Mesendoderm (in vitro differentiated cells): Measurements from ENCODE around the gene INSR.

Experiments used
- DNase-seq: peaks from one replicate; pipeline ENCODE4 v3.0.0; 2013
- H2AK5ac ChIP-seq: 2 replicates; pipeline ENCODE4 v1.6.1; 2013; ENCODE audit warnings: low read length, inconsistent platforms
- H2BK120ac ChIP-seq: 2 replicates; pipeline ENCODE4 v1.6.1; 2013; ENCODE audit warnings: low read depth, mild to moderate bottlenecking, low read length, moderate library complexity, mixed read lengths
- H2BK15ac ChIP-seq: replicated peaks from 2 replicates; pipeline ENCODE4 v1.6.1; 2013; ENCODE audit warnings: low read depth, mild to moderate bottlenecking, moderate library complexity
- H2BK5ac ChIP-seq: 2 replicates; pipeline ENCODE4 v1.6.1; 2013; ENCODE audit warnings: low read length, inconsistent platforms
- H3K18ac ChIP-seq: 2 replicates; pipeline ENCODE4 v1.6.1; 2013; ENCODE audit warnings: mild to moderate bottlenecking, low read length, mixed read lengths
- H3K23ac ChIP-seq: one replicate; pipeline ENCODE4 v1.6.1; 2013; ENCODE audit warnings: low read length
- H3K27ac ChIP-seq: 2 replicates; pipeline ENCODE4 v1.5.1; 2013; ENCODE audit warnings: low read depth, mild to moderate bottlenecking, inconsistent platforms, low read length, moderate library complexity
- H3K27me3 ChIP-seq: 2 replicates; pipeline ENCODE4 v1.6.1; 2013; ENCODE audit warnings: low read length, control low read depth, mild to moderate bottlenecking, inconsistent platforms; ENCODE audit not compliant: insufficient read depth, poor library complexity
- H3K36me3 ChIP-seq: 2 replicates; pipeline ENCODE4 v1.6.1; 2013; ENCODE audit warnings: low read length, inconsistent platforms; ENCODE audit not compliant: control insufficient read depth, insufficient read depth
- H3K4ac ChIP-seq: one replicate; pipeline ENCODE4 v1.6.1; 2013; ENCODE audit warnings: low read depth, mild to moderate bottlenecking, low read length, moderate library complexity
- H3K4me1 ChIP-seq: 2 replicates; pipeline ENCODE4 v1.6.1; 2013; ENCODE audit warnings: low read depth, low read length, inconsistent platforms; ENCODE audit not compliant: control insufficient read depth
- H3K4me2 ChIP-seq: 2 replicates; pipeline ENCODE4 v1.6.1; 2013; ENCODE audit warnings: low read length
- H3K4me3 ChIP-seq: 2 replicates; pipeline ENCODE4 v1.5.1; 2013; ENCODE audit warnings: mild to moderate bottlenecking, low read length
- H3K56ac ChIP-seq: one replicate; pipeline ENCODE4 v1.6.1; 2013; ENCODE audit warnings: low read length
- H3K79me1 ChIP-seq: 2 replicates; pipeline ENCODE4 v1.6.1; 2013; ENCODE audit warnings: low read length, inconsistent platforms
- H3K79me2 ChIP-seq: 2 replicates; pipeline ENCODE4 v1.6.1; 2013; ENCODE audit warnings: mild to moderate bottlenecking, low read length; ENCODE audit not compliant: control insufficient read depth, insufficient read depth
- H3K9ac ChIP-seq: 2 replicates; pipeline ENCODE4 v1.6.1; 2013; ENCODE audit warnings: low read length, inconsistent platforms
- H4K5ac ChIP-seq: one replicate; pipeline ENCODE4 v1.6.1; 2013; ENCODE audit warnings: low read length
- H4K8ac ChIP-seq: one replicate; pipeline ENCODE4 v1.6.1; 2013; ENCODE audit warnings: low read depth, mild to moderate bottlenecking, control low read depth, low read length, moderate library complexity
- WGBS: extraction: QIAGEN DNeasy Blood & Tissue Kit; methylation state at CpG from one replicate; pipeline ENCODE4 v1.1.7; 2013; ENCODE audit warnings: low lambda C conversion rate, missing lambda C conversion rate; ENCODE audit not compliant: insufficient coverage; ENCODE audit errors: extremely low coverage; 5-methylcytosine and 5-hydroxymethylcytosine counted together

Gene INSR

GRCh38 chr19:7197760-7198696, 96.2 kb downstream of the INSR start:
- peak overlapping the region; percentile 51 for H3K18ac ChIP-seq
- no peaks in the 10 kb centered on the region for H3K36me3 ChIP-seq
- no CpG with 5 or more reads among the region's 72 CpGs for WGBS
- no peak overlapping the region for H2BK120ac ChIP-seq
- no peaks in the 10 kb centered on the region for H3K79me2 ChIP-seq
- no peak overlapping the region for H2BK15ac ChIP-seq
- no peak overlapping the region for H3K4ac ChIP-seq
- H3K79me1 ChIP-seq, result no peaks in the 10 kb centered on the region
- H3K4me3 ChIP-seq, result peak overlapping the region; percentile 79
- no peaks in the 10 kb centered on the region for H3K27me3 ChIP-seq
- no peaks in the 10 kb centered on the region for H3K4me1 ChIP-seq
- peak; percentile 95 for DNase-seq
- H3K4me2 ChIP-seq, result peak overlapping the region; percentile 84
- H3K56ac ChIP-seq, result peak overlapping the region; percentile 93
- no peak overlapping the region for H4K5ac ChIP-seq
- no peak overlapping the region for H2BK5ac ChIP-seq
- H2AK5ac ChIP-seq, result no peak overlapping the region
- no peak overlapping the region for H3K27ac ChIP-seq
- peak overlapping the region; percentile 89 for H3K23ac ChIP-seq
- peak overlapping the region; percentile 93 for H3K9ac ChIP-seq
- no peak overlapping the region for H4K8ac ChIP-seq

- peak overlapping the region; percentile 60 for H3K9ac ChIP-seq
- H3K4ac ChIP-seq, result no peak overlapping the region
- peak; percentile 95 for DNase-seq
- H3K4me2 ChIP-seq, result peak overlapping the region; percentile 59
- H3K56ac ChIP-seq, result peak overlapping the region; percentile 84
- H3K79me2 ChIP-seq, result no peaks in the 10 kb centered on the region
- no peak overlapping the region for H2BK120ac ChIP-seq
- H2BK15ac ChIP-seq, result no peak overlapping the region
- H3K4me1 ChIP-seq, result no peaks in the 10 kb centered on the region
- H2AK5ac ChIP-seq, result no peak overlapping the region
- peak overlapping the region; percentile 20 for H3K4me3 ChIP-seq
- no peaks in the 10 kb centered on the region for H3K79me1 ChIP-seq
- no peak overlapping the region for H3K23ac ChIP-seq
- H3K36me3 ChIP-seq, result no peaks in the 10 kb centered on the region
- no peak overlapping the region for H3K27ac ChIP-seq
- no peak overlapping the region for H2BK5ac ChIP-seq
- H4K5ac ChIP-seq, result no peak overlapping the region
- peak overlapping the region; percentile 20 for H3K18ac ChIP-seq
- WGBS, result no CpG with 5 or more reads among the region's 27 CpGs
- no peak overlapping the region for H4K8ac ChIP-seq
- no peaks in the 10 kb centered on the region for H3K27me3 ChIP-seq
Observed at GRCh38 chr19:7197119-7197759, 97.0 kb downstream of the INSR start.

- WGBS, result no CpG with 5 or more reads among the region's 8 CpGs
- peak overlapping the region; percentile 20 for H3K4me3 ChIP-seq
- H2BK120ac ChIP-seq, result no peak overlapping the region
- H3K4me2 ChIP-seq, result peak overlapping the region; percentile 59
- no peak overlapping the region for H3K4ac ChIP-seq
- H3K23ac ChIP-seq, result no peak overlapping the region
- no peaks in the 10 kb centered on the region for H3K79me1 ChIP-seq
- no peaks in the 10 kb centered on the region for H3K36me3 ChIP-seq
- H3K27ac ChIP-seq, result no peak overlapping the region
- peak overlapping the region; percentile 70 for H3K56ac ChIP-seq
- H3K18ac ChIP-seq, result peak overlapping the region; percentile 20
- no peaks in the 10 kb centered on the region for H3K4me1 ChIP-seq
- no peak overlapping the region for H2BK15ac ChIP-seq
- no peak overlapping the region for H2AK5ac ChIP-seq
- no peaks in the 10 kb centered on the region for H3K79me2 ChIP-seq
- H2BK5ac ChIP-seq, result no peak overlapping the region
- H3K9ac ChIP-seq, result peak overlapping the region; percentile 60
- no peak overlapping the region for H4K8ac ChIP-seq
- no peak for DNase-seq
- H3K27me3 ChIP-seq, result no peaks in the 10 kb centered on the region
- H4K5ac ChIP-seq, result no peak overlapping the region
Observed at GRCh38 chr19:7196763-7197118, 97.5 kb downstream of the INSR start.

DNA sequence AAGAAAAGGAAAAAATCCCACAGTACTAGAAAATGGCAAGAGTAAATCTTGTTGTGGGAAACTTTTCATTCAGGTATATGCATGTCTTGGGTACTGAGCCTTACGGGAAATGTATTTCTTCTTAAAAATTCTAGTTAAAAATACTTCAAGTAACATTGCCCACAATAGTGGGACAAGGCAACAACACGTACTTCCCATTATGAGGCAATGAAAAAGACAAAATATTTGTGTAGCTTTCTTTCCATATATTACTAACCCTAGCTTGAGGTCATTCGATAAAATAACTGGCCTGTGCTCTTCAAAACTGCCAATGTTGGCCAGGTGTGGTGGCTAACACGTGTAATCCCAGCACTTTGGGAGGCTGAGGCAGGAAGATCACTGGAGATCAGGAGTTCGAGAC, 99.2 kb downstream of the INSR start:
- H3K79me2 ChIP-seq, result no peaks in the 10 kb centered on the region
- no peak overlapping the region for H4K8ac ChIP-seq
- H3K4ac ChIP-seq, result no peak overlapping the region
- H3K36me3 ChIP-seq, result no peaks in the 10 kb centered on the region
- no peak overlapping the region for H2AK5ac ChIP-seq
- H3K56ac ChIP-seq, result no peak overlapping the region
- H3K27me3 ChIP-seq, result no peaks in the 10 kb centered on the region
- no peaks in the 10 kb centered on the region for H3K79me1 ChIP-seq
- no peak for DNase-seq
- no peak overlapping the region for H3K27ac ChIP-seq
- no peak overlapping the region for H2BK15ac ChIP-seq
- H2BK120ac ChIP-seq, result no peak overlapping the region
- H3K4me1 ChIP-seq, result no peaks in the 10 kb centered on the region
- H3K23ac ChIP-seq, result no peak overlapping the region
- H2BK5ac ChIP-seq, result no peak overlapping the region
- H3K18ac ChIP-seq, result no peak overlapping the region
- no peak overlapping the region for H4K5ac ChIP-seq
- no peak overlapping the region for H3K4me3 ChIP-seq
- WGBS, result no CpG with 5 or more reads among the region's 5 CpGs
- H3K9ac ChIP-seq, result no peak overlapping the region
- H3K4me2 ChIP-seq, result no peak overlapping the region

GRCh38 chr19:7194566-7194965, 99.6 kb downstream of the INSR start:
- H3K9ac ChIP-seq, result no peak overlapping the region
- H3K79me1 ChIP-seq, result no peaks in the 10 kb centered on the region
- no CpG with 5 or more reads among the region's 9 CpGs for WGBS
- H3K18ac ChIP-seq, result no peak overlapping the region
- H2BK120ac ChIP-seq, result no peak overlapping the region
- H2BK5ac ChIP-seq, result no peak overlapping the region
- no peak overlapping the region for H3K23ac ChIP-seq
- H3K36me3 ChIP-seq, result no peaks in the 10 kb centered on the region
- H3K27ac ChIP-seq, result no peak overlapping the region
- no peak for DNase-seq
- H4K5ac ChIP-seq, result no peak overlapping the region
- no peak overlapping the region for H4K8ac ChIP-seq
- H3K4me2 ChIP-seq, result no peak overlapping the region
- no peak overlapping the region for H3K4ac ChIP-seq
- H3K4me1 ChIP-seq, result no peaks in the 10 kb centered on the region
- H3K4me3 ChIP-seq, result no peak overlapping the region
- H3K27me3 ChIP-seq, result no peaks in the 10 kb centered on the region
- no peak overlapping the region for H3K56ac ChIP-seq
- no peaks in the 10 kb centered on the region for H3K79me2 ChIP-seq
- H2BK15ac ChIP-seq, result no peak overlapping the region
- H2AK5ac ChIP-seq, result no peak overlapping the region
